Epithelial cell of esophagus (primary cell): ENCODE data around the gene LGALS8.
"Not testable (repeated sequence)": the region's sequence is repeated elsewhere in the genome, so short reads cannot be mapped to it uniquely, and the experiment has no call there.

Source experiments
- DNase-seq: peaks from one replicate; pipeline ENCODE4 v3.0.0; 2010; ENCODE audit warnings: low read depth
- H3K4me3 ChIP-seq: 2 replicates; pipeline ENCODE4 v1.5.1; 2011; ENCODE audit warnings: mild to moderate bottlenecking, low read length, control low read depth
- CTCF ChIP-seq: IDR thresholded peaks from 2 replicates; pipeline ENCODE4 v1.5.1; 2011; ENCODE audit warnings: low read depth, mild to moderate bottlenecking, low read length, control low read depth, inconsistent platforms; ENCODE audit not compliant: insufficient read depth; ENCODE audit errors: missing control alignments

Gene LGALS8

DNA sequence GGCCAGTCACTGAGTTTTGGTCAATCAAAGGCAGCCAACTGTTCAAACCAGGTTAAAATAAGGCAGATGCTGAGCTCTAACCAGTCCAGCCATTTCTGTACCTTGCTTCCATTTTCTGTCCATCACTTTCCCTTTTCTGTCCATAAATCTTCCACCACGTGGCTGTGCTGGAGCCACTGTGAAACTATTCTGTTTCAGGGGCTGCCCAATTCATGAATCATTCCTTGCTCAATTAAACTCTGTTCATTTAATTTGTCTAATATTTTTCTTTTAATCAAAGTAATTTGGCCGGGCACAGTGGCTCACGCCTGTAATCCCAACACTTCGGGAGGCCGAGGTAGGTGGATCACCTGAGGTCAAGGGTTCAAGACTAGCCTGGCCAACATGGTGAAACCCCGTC, 22.7 kb upstream of the LGALS8 start:
- no peak for DNase-seq
- no peak overlapping the region for H3K4me3 ChIP-seq
- TF ChIP-seq CTCF = no peak

GRCh38 chr1:236502579-236502971, 21.2 kb upstream of the LGALS8 start:
- peak; percentile 78 for DNase-seq
- TF ChIP-seq CTCF = no peak
- no peak overlapping the region for H3K4me3 ChIP-seq

- peak; percentile 85 for DNase-seq
- TF ChIP-seq CTCF = no peak
- H3K4me3 ChIP-seq = peak overlapping the region; percentile 16
Observed at GRCh38 chr1:236502972-236503639, 20.7 kb upstream of the LGALS8 start.

GRCh38 chr1:236504338-236504737, 19.4 kb upstream of the LGALS8 start:
- H3K4me3 ChIP-seq, DNase-seq: not testable (repeated sequence)

DNA sequence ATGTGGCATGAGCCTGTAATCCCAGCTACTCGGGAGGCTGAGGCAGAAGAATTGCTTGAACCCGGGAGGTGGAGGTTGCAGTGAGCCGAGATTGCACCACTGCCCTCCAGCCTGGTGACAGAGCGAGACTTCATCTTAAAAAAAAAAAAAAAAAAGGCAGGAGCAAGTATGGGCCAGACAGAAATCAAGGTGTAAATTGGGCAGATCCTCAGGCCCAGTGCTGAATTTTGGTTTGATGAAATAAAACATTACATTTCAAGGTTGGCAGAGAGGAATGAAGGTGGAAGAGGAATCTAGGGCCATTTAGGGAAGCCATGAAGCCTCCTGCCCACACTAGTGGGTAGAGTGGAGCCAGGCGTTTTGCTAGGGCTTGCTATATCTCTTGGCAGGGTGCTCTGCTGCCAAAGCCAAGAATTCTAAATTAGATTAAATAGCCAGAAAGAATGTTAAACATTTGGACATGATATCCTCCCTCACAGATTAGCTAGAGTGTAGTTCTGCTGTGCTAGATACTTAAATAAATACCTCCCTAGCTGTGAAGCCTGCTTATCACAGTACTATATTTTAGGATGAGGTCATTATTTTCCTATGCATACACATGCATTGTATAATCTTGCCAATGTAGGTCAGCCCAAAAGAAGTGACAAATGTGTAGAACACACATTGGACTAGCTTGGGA, 16.6 kb upstream of the LGALS8 start:
- H3K4me3 ChIP-seq = no peak overlapping the region
- no peak for TF ChIP-seq CTCF
- DNase-seq = no peak

DNA sequence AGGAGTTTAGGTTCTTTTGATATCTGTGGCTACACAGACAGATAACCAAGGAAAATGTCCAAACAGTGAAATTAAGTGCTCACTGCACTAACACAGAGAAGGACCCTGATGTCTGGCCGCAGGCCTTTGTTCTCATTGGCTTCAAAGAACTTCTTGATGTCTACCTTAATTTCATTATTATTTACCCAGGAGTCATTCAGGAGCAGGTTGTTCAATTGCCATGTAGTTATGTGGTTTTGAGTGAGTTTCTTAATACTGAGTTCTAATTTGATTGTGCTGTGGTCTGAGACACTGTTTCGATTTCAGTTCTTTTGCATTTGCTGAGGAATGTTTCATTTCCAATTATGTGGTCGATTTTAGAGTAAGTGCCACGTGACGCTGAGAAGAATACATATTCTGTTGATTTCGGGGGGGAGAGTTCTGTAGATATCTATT, 15.2 kb upstream of the LGALS8 start:
- no peak for TF ChIP-seq CTCF
- DNase-seq = no peak
- H3K4me3 ChIP-seq = no peak overlapping the region

DNA sequence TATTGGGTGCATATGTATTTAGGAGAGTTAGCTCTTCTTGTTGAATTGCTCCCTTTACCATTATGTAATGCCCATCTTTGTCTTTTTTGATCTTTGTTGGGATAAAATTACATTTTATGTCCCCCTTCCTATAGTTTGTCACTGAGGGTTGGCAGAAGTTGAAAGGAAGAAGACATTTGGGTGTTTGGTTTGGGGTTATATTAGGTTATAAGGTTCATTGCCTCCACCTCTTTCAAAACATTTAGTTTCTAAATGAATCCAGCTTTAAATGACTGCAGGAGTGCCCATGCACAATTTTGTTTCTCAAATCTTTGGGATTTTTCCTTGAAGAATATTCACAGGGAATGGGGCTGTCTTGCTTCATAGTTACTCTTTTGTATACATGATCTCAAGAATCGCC, 14.6 kb upstream of the LGALS8 start:
- H3K4me3 ChIP-seq = no peak overlapping the region
- no peak for TF ChIP-seq CTCF
- no peak for DNase-seq
